Esophagus squamous epithelium (tissue), 5 donors: Measurements from ENCODE around the gene NPHP4. TPM values are rescaled to one million over a fixed set of nuclear protein-coding genes. Genes with fewer than 3 reads are reported as not detected.

Experiments
- DNase-seq: peaks from one replicate; lab custom pipeline; 2025; lab: John Stamatoyannopoulos, UW
- H3K27ac ChIP-seq, 4 donors: fragments of 200-600 bp; sonication (generic); one replicate each; pipeline ENCODE4 v1.5.1; 2016 to 2019; ENCODE audit warnings: mild to moderate bottlenecking in 1 of 4
- H3K27me3 ChIP-seq, 4 donors: fragments of 200-600 bp; sonication (generic); 1 replicate in 3 of 4; 2 replicates in 1 of 4; pipeline versions ENCODE4 v1.5.1 to v1.6.0; 2017 to 2021; ENCODE audit warnings: antibody characterized with exemption in 1 of 4
- H3K36me3 ChIP-seq, 3 donors: fragments of 200-600 bp; sonication (generic); one replicate each; pipeline ENCODE4 v1.5.1; 2016 to 2019
- H3K4me1 ChIP-seq, 3 donors: fragments of 200-600 bp; sonication (generic); one replicate each; pipeline ENCODE4 v1.5.1; 2017 to 2019
- H3K4me3 ChIP-seq, 4 donors: fragments of 200-600 bp; sonication (generic); 1 replicate in 3 of 4; 2 replicates in 1 of 4; pipeline ENCODE4 v1.5.1; 2016 to 2019; ENCODE audit warnings: mild to moderate bottlenecking in 2 of 4, moderate library complexity in 1 of 4
- H3K9me3 ChIP-seq, 3 donors: fragments of 200-600 bp; sonication (generic); one replicate each; pipeline ENCODE4 v1.5.1; 2016 to 2019
- CTCF ChIP-seq, 6 experiments: fragments of 450-650 bp in 4 of 6; fragments of 200-600 bp in 2 of 6; sonication (generic) in 2 of 6; IDR thresholded peaks; one replicate each; pipeline ENCODE4 v1.5.1; 2016 to 2019; ENCODE audit warnings: antibody characterized with exemption in 6 of 6, mild to moderate bottlenecking in 4 of 6, moderate library complexity in 4 of 6
- POLR2A ChIP-seq, 4 donors: fragments of 450-650 bp; IDR thresholded peaks; one replicate each; pipeline ENCODE4 v1.6.1; 2017; ENCODE audit warnings: antibody characterized with exemption in 4 of 4, mild to moderate bottlenecking in 4 of 4, moderate library complexity in 3 of 4
- WGBS, 2 donors: methylation state at CpG; one replicate each; pipeline ENCODE4 v1.1.5; 2018; 5-methylcytosine and 5-hydroxymethylcytosine counted together
- intact Hi-C: fragments of 100-400 bp; cut with DNase I; formaldehyde crosslinking; loops from one replicate; pipeline ENCODE4 v1.15.0; 2022
- total RNA-seq, 4 donors: library from RNA; depleted of rRNA; stranded (reverse); fragments of >200 nt; gene quantifications; one replicate each; pipeline ENCODE4 v1.1.0, GENCODE V29; 2016
- donor health status: DM: yes; HTN: yes; CAD: no.

NPHP4 gene
- total RNA-seq, 4 donors from 2014 or later = 2.4 to 8.8 (median 5.3) TPM

GRCh38 chr1:5977494-5978444, 14.5 kb downstream of the NPHP4 start:
- 85 to 89% methylated on average over 17 to 22 of the region's 26 CpGs for WGBS, 2 donors
- intact Hi-C loops = no loop called here
- peaks cover 0 to 6% (median 0%) of the 10 kb centered on the region in 3 donors for H3K4me1 ChIP-seq
- H3K4me3 ChIP-seq = no peak overlapping the region
- H3K36me3 ChIP-seq = peaks cover 0 to 21% (median 0%) of the 10 kb centered on the region in 3 donors
- no peaks in the 10 kb centered on the region for H3K9me3 ChIP-seq
- no peak for DNase-seq
- no peak for TF ChIP-seq POLR2A (IDR thresholded peaks at IDR 0.05)
- no peak for TF ChIP-seq CTCF (IDR thresholded peaks at IDR 0.05)
- no peak overlapping the region for H3K27ac ChIP-seq
- no peaks in the 10 kb centered on the region for H3K27me3 ChIP-seq

GRCh38 chr1:5976726-5977493, 15.3 kb downstream of the NPHP4 start:
- no peaks in the 10 kb centered on the region for H3K9me3 ChIP-seq
- WGBS, 2 donors = 87 to 93% methylated on average over 19 to 22 of the region's 25 CpGs
- TF ChIP-seq POLR2A (IDR thresholded peaks at IDR 0.05) (no peak), CTCF (IDR thresholded peaks at IDR 0.05) (no peak)
- no peak overlapping the region for H3K27ac ChIP-seq
- H3K36me3 ChIP-seq = peaks cover 0 to 21% (median 0%) of the 10 kb centered on the region in 3 donors
- intact Hi-C loops = no loop called here
- H3K4me3 ChIP-seq = no peak overlapping the region
- no peaks in the 10 kb centered on the region for H3K27me3 ChIP-seq
- peaks cover 0 to 6% (median 0%) of the 10 kb centered on the region in 3 donors for H3K4me1 ChIP-seq
- no peak for DNase-seq

GRCh38 chr1:5976231-5976630, 16.0 kb downstream of the NPHP4 start:
- Histone ChIP-seq H3K4me1 (peaks cover 0 to 6% (median 0%) of the 10 kb centered on the region in 3 donors), H3K27me3 (no peaks in the 10 kb centered on the region), H3K36me3 (peaks cover 0 to 21% (median 0%) of the 10 kb centered on the region in 3 donors), H3K9me3 (no peaks in the 10 kb centered on the region), H3K4me3 (no peak overlapping the region), H3K27ac (no peak overlapping the region)
- DNase-seq = no peak
- no peak for TF ChIP-seq POLR2A (IDR thresholded peaks at IDR 0.05)
- no peak for TF ChIP-seq CTCF (IDR thresholded peaks at IDR 0.05)
- intact Hi-C loops = no loop called here
- WGBS, 2 donors = 33 to 90% methylated on average over 1 to 2 of the region's 16 CpGs

- Histone ChIP-seq H3K27me3 (no peaks in the 10 kb centered on the region), H3K36me3 (peaks cover 0 to 21% (median 0%) of the 10 kb centered on the region in 3 donors), H3K4me3 (no peak overlapping the region), H3K4me1 (peaks cover 0 to 3% (median 0%) of the 10 kb centered on the region in 3 donors), H3K27ac (no peak overlapping the region), H3K9me3 (no peaks in the 10 kb centered on the region)
- whole genome bisulfite sequencing, 2 donors = 60 to 80% methylated on average over 7 to 8 of the region's 17 CpGs
- peak; percentile 30 to 74 (median 48) for TF ChIP-seq CTCF (IDR thresholded peaks at IDR 0.05)
- TF ChIP-seq POLR2A (IDR thresholded peaks at IDR 0.05) = no peak
- DNase-seq = no peak
- intact Hi-C loops = no loop called here
These were observed 16.9 kb downstream of the NPHP4 start for GRCh38 chr1:5975133-5975880.
